Measurements from ENCODE around the gene ERC2.

DNA sequence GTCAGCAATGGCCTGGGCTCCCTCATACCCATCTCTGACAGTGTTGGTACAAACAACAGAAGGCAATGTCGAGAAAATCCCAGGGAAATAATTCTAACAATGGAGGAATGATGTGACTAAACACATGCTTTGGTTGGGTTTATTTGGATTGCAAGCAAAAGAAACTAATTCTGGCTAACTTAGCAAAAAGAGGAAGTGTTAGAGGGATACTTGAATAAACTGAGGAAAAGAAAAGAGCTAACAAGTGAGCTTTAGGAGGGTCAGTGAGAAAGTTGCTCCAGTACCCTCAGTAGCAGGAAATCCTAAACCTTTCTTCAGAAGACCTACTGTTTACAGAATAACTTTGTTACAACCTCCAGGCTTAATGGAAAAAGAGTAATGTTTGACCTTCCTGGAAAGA lies 716.5 kb downstream of the ERC2 start:
- TF ChIP-seq, protein P1, sequence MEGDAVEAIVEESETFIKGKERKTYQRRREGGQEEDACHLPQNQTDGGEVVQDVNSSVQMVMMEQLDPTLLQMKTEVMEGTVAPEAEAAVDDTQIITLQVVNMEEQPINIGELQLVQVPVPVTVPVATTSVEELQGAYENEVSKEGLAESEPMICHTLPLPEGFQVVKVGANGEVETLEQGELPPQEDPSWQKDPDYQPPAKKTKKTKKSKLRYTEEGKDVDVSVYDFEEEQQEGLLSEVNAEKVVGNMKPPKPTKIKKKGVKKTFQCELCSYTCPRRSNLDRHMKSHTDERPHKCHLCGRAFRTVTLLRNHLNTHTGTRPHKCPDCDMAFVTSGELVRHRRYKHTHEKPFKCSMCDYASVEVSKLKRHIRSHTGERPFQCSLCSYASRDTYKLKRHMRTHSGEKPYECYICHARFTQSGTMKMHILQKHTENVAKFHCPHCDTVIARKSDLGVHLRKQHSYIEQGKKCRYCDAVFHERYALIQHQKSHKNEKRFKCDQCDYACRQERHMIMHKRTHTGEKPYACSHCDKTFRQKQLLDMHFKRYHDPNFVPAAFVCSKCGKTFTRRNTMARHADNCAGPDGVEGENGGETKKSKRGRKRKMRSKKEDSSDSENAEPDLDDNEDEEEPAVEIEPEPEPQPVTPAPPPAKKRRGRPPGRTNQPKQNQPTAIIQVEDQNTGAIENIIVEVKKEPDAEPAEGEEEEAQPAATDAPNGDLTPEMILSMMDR (IDR thresholded peaks at IDR 0.05) = no peak
- TF ChIP-seq POLR2A (IDR thresholded peaks at IDR 0.05) = no peak

All from heart left ventricle (tissue), 13 donors.